ENCODE measurements around the gene TGFBR2. TPM values are rescaled to one million over a fixed set of nuclear protein-coding genes. Genes with fewer than 3 reads are reported as not detected.

The TGFBR2 gene
- total and polyA plus RNA-seq, 2 experiments from 2014 or later = 4.7 to 13.0 TPM

GRCh38 chr3:30619318-30619717 lies 12.9 kb downstream of the TGFBR2 start:
- H3K36me3 ChIP-seq (ENCODE audit: insufficient read depth) = no peaks in the 10 kb centered on the region
- H4K20me1 ChIP-seq (replicated peaks; ENCODE audit: insufficient read depth) = peaks cover 7% of the 10 kb centered on the region
- H3K79me2 ChIP-seq (replicated peaks; ENCODE audit: insufficient read depth) = peaks cover 100% of the 10 kb centered on the region
- H3K4me3 ChIP-seq = no peak overlapping the region
- no peaks in the 10 kb centered on the region for H3K9me2 ChIP-seq (ENCODE audit: insufficient read depth)
- H3K4me2 ChIP-seq = no peak overlapping the region
- TF ChIP-seq STAT1 (IDR thresholded peaks at IDR 0.05; ENCODE audit: unreplicated experiment) (no peak), JUNB (IDR thresholded peaks at IDR 0.05; ENCODE audit: unreplicated experiment) (no peak), REST (IDR thresholded peaks at IDR 0.05; ENCODE audit: unreplicated experiment) (no peak), ZNF114 (CRISPR knock-in tag; IDR thresholded peaks at IDR 0.05) (no peak), EZH2phosphoT487 (IDR thresholded peaks at IDR 0.05; ENCODE audit: unreplicated experiment) (no peak), EZH2 (IDR thresholded peaks at IDR 0.05; ENCODE audit: low read depth, unreplicated experiment) (no peak), CTCF (conservative IDR thresholded peaks at IDR 0.05; ENCODE audit: low read depth in 2 of 2) (no peak), ETS1 (IDR thresholded peaks at IDR 0.05) (no peak), ZNF331 (CRISPR knock-in tag; IDR thresholded peaks at IDR 0.05; ENCODE audit: low read depth) (no peak), CREB1 (CRISPR knock-in tag; IDR thresholded peaks at IDR 0.05; ENCODE audit: low read depth) (no peak), ZNF462 (CRISPR knock-in tag; IDR thresholded peaks at IDR 0.05) (no peak), POLR2AphosphoS5 (IDR thresholded peaks at IDR 0.05; ENCODE audit: low read depth) (no peak), NANOG (IDR thresholded peaks at IDR 0.05; ENCODE audit: borderline replicate concordance) (no peak)
- H2AFZ ChIP-seq = no peak overlapping the region
- no peak overlapping the region for H3K27ac ChIP-seq (ENCODE audit: low read depth)
- H3K27me3 ChIP-seq (ENCODE audit: insufficient read depth) = no peaks in the 10 kb centered on the region
- Mint-ChIP-seq H3K4me1 (peaks cover 19% of the 10 kb centered on the region), H3K36me3 (ENCODE audit: low read depth) (peaks cover 18% of the 10 kb centered on the region), H3K27me3 (ENCODE audit: insufficient read depth, low read depth, poor library complexity) (no peaks in the 10 kb centered on the region), H3K4me3 (no peak overlapping the region), H3K9me3 (no peaks in the 10 kb centered on the region), H3K27ac (no peak overlapping the region; the same call in 1 of the 2 replicates)
- no peaks in the 10 kb centered on the region for H3F3A ChIP-seq (replicated peaks; ENCODE audit: low read depth)
- peaks cover 21% of the 10 kb centered on the region for H3K4me1 ChIP-seq (ENCODE audit: insufficient read depth)
- DNase-seq (ENCODE audit: low spot score) = no peak
- no peak for ATAC-seq

All from GM23338 (cell line).